ENCODE measurements around the gene XNDC1N.
"Not testable (repeated sequence)": the region's sequence is repeated elsewhere in the genome, so short reads cannot be mapped to it uniquely, and the experiment has no call there.

Gene XNDC1N

GRCh38 chr11:71931245-71931602, 2.8 kb upstream of the XNDC1N start:
- DNase-seq, result no peak

GRCh38 chr11:71930556-71931244, 2.3 kb upstream of the XNDC1N start:
- DNase-seq, result no peak

- no peak for DNase-seq
Observed at GRCh38 chr11:71929491-71929890, 1.1 kb upstream of the XNDC1N start.

- peak; percentile 94 for DNase-seq
Observed at GRCh38 chr11:71928737-71929443, 496 bp upstream of the XNDC1N start, which contains the start of gene RNF121. TSS of gene RNF121 (plus strand) at chr11:71929046. CDS start at chr11:71929062, 16 bp downstream.

GRCh38 chr11:71917646-71918140, 10.7 kb downstream of the XNDC1N start:
- DNase-seq, result no peak

GRCh38 chr11:71914617-71915189, 13.7 kb downstream of the XNDC1N start:
- no peak for DNase-seq

- no peak for DNase-seq
Observed at GRCh38 chr11:71913756-71914526, 14.5 kb downstream of the XNDC1N start.

- DNase-seq, result not testable (repeated sequence)
Observed at GRCh38 chr11:71911986-71912340, 16.4 kb downstream of the XNDC1N start.

- not testable (repeated sequence) for DNase-seq
Observed at GRCh38 chr11:71911321-71911985, 16.9 kb downstream of the XNDC1N start.

GRCh38 chr11:71910775-71911174, 17.6 kb downstream of the XNDC1N start:
- DNase-seq, result not testable (repeated sequence)

- no peak for DNase-seq
Observed at GRCh38 chr11:71908218-71908617, 20.2 kb downstream of the XNDC1N start.

GRCh38 chr11:71901137-71901536, 27.3 kb downstream of the XNDC1N start:
- DNase-seq, result not testable (repeated sequence)

- no peak for DNase-seq
Observed at GRCh38 chr11:71895961-71896360, 32.4 kb downstream of the XNDC1N start.

- not testable (repeated sequence) for DNase-seq
Observed at GRCh38 chr11:71889181-71889872, 39.1 kb downstream of the XNDC1N start.

GRCh38 chr11:71888335-71889010, 39.9 kb downstream of the XNDC1N start:
- not testable (repeated sequence) for DNase-seq

GRCh38 chr11:71885806-71886205, 42.6 kb downstream of the XNDC1N start:
- DNase-seq, result not testable (repeated sequence)
